ENCODE data around the gene CMTM3.
"Not testable (repeated sequence)": the region's sequence is repeated elsewhere in the genome, so short reads cannot be mapped to it uniquely, and the experiment has no call there.

The CMTM3 gene

DNA sequence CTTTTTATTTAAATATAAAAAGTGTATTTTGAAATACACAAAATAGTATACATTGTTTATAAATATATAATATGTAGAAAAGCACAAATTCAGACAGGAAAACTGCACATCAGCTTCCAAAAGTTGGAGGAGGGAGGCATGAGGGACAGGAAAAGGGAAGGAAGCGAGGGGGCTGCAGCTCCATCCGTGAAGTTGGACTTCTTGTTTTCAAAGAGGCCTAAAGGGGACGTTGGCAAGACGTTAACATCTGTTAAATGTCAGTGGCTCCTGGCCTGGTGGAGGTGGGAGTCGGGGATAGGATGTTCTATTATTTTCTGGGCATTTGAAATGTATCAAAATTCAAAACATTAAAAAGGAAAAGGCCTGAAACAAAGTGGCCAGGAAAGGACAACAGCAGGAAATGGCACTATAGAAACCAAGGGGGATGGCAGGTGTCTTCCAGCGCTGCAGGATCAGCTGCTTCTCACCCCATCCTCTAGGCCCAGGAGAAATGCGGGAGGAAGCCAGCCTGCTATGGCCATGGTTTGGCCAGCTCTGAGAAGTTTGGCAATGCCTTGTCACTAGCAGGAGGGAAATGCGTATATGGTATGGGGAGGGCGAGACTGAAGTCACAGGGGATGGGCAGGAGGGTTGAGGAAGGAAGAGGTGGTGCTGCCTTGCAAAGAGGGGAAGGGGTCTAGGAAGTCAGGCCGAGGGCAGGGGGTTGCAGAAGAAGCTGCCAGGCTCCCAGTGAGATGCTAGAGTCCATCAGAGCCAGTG is 18.8 kb upstream of the CMTM3 start:
- no peak for DNase-seq

DNA sequence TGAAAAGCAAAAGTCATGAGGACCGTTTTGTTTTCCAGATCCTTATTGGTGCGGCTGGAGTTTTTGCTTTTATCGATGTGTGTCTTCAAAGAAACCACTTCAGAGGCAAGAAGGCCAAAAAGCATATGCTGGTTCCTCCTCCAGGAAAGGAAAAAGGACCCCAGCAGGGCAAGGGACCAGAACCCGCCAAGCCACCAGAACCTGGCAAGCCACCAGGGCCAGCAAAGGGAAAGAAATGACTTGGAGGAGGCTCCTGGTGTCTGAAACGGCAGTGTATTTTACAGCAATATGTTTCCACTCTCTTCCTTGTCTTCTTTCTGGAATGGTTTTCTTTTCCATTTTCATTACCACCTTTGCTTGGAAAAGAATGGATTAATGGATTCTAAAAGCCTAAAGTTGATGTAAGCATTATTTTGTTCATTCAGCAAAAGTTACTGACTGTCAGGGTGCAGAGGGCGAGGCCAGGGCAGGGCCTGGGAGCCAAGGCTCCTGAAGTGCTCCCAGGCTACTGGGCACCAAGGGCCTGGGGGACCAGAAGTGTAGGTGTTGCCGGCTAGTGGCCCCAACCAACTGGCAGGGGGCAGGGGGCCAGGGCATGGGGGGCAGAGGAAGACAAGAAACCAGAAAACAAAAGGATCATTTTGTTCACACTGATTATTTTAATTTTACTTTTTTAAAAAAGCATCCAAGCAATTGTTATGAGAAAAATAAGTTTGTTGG is 16.5 kb upstream of the CMTM3 start:
- no peak for DNase-seq

DNA sequence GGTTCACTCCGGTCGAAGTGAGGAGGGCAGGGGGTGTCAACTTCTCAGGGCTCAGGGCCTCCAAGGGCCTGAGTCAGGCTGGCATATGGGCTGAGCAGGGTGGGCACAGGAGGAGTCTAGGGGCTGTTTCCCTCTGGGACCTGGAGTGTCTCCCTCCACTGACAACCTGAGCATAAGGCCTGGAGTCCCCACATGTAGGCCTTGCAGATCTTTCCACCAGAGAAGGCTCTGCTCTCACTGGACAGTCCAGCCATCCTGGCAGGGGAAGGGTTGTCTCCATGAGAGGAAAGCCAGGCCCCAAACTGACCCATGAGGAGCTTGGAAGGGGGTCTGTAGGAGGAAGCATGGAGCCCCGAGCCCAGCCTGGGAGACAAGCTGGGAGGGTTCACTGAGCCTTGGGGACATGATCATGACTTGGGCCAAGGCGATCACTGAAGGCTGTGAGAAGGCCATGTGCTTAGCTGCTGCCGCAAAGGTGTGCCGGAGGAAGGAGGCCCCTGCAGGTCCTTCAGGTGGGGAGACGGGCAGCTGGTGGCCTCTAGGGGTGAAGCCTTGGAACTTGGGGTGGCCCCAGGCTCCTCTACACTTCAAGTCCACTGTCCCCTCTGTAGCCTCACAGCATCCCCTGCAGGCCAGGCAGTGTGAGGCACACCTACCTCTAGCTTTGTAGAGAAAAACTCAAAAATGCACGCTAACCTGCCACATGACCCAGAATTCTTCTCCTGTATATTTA is 15.4 kb upstream of the CMTM3 start:
- DNase-seq, result no peak

DNA sequence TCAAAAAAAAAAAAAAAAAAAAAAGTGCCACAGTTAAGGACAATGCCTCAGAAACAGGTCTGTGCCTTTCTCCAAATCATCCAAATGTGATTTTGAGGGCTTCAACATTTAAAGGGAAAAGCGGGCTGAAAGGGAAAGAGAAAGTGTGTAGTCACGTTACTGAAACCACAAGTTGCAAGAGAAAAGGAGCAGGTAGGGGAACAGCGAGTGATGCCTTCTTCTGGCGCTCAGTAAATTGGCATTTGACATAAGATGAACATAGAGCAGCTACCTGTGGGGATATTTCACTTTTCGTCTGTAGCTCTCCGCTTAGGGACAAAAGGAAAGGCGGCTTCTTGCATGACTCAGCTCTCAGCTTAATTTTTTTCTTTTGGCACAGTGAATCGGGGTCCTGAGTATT is 14.2 kb upstream of the CMTM3 start:
- DNase-seq, result no peak

DNA sequence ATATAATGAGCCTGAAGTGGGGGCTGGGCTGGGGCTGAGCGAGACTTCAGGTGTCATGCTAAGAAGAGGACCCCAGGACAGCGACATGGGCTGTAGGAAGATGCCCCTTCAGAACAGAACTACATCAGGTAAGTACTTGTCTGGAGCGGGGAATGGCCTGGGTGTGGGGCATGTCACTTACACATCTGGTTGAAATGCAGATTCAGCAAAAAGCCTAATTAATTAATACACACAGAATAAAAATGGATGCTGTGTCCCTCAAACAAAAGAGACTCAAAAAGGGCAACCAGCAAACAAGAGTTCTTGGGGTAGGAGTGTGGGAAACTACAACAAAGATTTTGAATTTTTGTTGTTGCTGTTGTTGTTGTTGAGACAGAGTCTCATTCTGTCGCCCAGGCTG is 13.5 kb upstream of the CMTM3 start:
- DNase-seq, result no peak

DNA sequence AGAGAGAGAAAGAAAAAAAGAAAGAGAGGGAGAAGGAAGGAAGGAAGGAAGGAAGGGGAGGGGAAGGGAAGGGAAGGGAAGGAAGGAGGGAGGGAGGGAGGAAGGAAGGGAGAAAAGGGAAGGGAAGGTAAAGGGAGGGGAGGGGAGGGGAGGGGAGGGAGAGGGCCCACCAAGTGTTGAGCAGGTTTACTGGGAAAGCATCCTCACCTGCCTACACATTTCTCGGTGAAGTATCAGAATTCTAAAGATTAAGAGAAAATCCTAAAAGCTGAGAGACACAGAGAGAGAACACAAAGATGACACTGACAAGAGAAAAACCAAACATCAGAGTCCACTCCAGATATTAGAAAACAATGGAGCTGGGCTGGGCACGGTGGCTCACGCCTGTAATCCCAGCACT is 12.3 kb upstream of the CMTM3 start:
- no peak for DNase-seq

DNA sequence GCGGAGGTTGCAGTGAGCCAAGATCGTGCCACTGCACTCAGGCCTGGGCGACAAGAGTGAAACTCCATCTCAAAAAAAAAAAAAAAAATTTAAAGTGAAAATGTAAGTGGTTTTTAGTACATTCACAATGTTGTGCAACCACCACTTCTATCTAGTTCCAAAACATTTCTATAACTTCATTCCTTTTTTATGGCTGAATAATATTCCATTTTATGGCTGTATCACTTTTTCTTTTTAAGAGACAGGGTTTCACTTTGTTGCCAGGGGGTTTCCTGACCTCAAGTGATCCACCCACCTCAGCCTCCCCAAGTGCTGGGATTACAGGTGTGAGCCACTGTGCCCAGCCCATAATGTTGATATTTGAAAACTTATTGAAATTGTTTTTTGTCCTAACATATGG is 11.7 kb upstream of the CMTM3 start:
- DNase-seq, result no peak

DNA sequence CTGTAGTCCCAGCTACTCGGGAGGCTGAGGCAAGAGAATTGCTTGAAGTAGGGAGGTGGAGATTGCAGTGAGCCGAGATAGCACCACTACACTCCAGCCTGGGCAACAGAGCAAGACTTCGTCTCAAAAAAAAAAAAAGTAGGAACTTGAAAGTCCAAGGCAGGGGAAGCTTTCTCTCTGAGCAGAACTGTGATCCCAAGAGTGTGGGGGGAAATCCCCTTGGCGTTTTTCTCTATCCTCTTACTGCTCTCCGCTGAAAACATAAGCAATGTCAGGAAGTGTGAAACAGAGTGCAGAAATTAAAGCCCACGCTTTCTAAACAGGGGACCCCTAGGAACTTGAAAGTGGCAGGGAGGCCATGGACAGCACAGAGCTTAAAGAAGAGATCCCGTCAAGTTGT is 9.8 kb upstream of the CMTM3 start:
- DNase-seq, result no peak

DNA sequence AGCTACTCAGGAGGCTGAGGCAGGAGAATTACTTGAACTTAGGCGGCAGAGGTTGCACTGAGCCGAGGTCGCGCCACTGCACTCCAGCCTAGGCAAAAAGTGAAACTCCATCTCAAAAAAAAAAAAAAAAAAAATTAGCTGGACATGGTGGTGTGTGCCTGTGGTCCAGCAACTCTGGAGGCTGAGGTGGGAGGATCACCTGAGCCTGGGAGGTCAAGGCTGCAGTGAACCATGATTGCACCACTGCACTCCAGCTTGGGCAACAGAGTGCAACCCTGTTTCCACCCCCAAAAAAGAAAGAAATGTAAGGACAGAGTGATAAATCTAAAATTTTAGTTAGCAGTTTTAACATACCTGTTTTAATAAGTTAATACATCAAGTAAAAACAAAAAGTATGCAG is 7.9 kb upstream of the CMTM3 start:
- DNase-seq, result not testable (repeated sequence)

DNA sequence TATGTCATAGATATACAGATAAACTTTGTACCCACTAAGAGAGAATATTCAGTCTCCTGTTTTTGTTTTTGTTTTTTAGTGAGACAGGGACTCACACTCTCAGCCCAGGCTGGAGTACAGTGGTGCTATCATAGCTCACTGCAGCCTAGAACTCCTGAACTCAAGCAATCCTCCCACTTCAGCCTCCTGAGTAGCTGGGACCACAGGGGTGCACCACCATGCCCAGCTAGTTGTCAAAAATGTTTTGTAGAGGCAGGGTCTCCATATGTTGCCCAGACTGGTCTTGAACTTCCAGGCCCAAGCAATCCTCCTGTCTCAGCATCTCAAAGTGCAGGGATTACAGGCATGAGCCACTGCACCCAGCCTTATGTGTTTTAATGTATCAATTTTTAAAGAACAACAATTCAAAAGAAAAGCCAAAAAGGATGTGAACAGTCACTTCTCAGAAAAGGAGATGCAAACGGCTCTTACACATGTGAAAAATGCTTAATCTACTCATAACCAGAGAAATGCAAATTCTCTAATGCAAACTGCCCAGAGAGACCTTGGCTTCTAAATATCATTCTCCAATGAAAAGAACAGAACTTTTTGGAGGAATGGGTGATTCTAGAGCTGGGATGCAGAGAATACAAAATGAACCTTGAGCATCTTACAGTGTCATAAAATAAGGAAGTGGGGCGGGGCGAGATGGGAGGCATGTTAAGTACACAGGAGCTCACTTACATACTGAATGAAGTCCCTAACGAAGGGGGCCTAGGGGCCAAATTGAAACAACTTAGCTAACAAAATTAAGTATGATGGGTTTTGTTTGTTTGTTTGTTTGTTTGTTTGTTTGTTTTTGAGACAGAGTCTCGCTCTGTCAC is 7.3 kb upstream of the CMTM3 start:
- no peak for DNase-seq

DNA sequence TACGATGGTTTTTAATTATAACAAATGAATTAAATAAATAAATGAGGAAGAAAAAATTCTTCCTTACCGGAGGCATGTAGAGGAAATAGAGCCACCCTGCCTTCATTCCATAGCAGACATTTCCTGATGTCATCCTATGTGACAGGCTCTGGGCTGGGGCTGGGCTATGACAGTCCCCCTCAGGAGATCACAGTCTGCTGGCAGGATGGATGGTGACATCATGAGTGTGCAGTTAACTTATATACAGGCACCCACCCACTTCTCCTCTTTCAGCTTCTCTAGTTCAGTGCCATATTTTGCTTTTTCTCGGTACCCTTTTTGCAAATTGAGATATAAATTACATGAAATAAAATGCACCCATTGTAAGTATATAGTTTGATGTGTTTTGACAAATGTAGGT is 6.4 kb upstream of the CMTM3 start:
- no peak for DNase-seq

DNA sequence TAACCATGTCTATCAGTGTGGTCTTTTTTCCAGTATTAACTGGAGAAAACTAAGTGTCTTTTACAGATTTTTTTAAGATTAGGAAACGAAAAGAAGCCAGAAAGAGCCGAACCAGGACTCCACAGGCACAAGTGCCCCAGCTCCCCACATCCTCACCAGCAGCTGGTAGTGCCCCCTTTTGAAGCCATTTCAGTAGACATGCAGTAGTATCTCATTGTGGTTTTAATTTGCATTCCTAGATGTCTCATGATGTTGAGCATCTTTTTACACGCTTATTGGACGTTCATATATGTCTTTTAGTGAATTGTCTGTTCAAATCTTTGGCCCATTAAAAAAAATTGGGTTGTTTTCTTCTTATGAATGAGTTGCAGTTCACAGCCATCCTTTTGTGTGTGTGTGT is 4.8 kb upstream of the CMTM3 start:
- DNase-seq, result no peak

DNA sequence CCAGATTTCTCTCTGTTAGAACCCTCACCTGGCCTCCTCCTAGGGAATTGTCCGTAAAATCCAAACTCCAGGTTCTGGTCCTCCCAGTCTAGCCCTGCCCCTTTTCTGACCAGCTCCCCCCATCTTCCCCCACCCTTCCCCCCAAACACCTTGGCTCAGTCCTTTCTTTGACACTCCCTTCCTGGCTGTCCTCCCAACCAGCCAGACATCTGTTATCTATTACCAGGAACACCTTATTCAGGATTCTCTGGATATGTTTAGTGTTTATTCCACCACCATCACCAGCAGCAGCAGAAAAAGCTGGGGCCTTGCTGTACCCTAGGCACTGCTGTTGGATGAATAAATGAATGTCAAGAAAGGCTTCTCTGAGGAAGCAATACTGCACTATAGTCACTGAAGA is 4.0 kb upstream of the CMTM3 start:
- no peak for DNase-seq

DNA sequence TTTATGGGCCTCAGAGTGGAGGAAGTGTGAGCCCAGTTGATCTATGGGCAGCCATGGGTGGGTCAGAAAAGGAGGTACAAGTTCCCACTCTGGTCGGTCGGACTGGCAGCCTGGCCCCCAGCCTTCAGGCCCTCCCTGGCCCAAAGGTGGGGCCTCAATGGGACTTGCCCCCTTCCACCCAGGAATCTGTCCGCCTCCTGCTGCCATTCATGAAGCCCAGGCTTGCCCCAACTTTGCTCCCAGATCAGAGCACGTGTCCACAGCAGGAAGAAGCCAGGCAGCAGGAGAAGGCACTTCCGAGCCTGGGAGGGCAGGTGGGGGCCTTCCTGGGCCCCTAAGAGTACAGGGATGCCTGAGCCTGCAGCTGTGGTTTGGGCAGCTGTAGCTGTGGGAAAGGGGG is 3.0 kb upstream of the CMTM3 start:
- no peak for DNase-seq

DNA sequence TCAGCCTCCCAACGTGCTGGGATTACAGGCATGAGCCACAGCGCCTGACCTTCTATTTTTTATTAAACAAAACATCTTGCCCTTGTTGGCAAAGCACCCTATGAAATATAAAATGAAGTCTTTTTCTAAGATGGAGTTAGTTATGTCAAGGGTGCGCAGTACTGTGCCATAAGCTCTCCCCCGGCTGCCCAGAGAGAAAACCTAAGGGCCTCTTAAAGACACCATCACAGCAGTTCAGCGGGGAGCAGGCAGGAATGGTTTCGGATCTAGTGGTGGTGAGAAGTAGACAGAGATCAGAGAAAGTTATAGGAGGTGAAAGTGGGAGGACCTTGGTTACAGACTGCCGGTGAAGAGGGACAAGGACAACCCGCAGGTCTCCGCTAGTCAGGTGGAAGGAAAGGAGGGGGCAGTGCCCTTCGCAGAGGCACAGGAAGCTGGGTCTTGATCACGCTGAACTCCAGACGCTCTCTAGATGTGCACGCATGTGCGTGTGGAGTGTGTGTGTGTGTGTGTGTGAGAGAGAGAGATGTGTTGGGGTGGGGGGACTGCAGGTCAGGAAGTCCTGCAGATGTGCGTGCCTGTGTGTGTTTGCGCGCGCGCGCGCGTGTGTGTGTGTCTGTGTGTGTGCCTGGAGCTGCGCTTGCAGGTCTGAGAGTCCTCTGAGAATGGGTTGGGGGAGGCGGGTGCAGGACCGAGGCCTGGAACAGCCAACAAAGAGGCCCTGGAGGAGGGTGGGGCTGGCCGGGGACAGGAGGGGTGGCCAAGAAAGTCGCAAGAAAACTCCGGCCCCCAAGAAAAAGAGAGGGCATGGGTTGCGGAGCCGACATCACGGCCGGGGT is 748 bp upstream of the CMTM3 start:
- no peak for DNase-seq

DNA sequence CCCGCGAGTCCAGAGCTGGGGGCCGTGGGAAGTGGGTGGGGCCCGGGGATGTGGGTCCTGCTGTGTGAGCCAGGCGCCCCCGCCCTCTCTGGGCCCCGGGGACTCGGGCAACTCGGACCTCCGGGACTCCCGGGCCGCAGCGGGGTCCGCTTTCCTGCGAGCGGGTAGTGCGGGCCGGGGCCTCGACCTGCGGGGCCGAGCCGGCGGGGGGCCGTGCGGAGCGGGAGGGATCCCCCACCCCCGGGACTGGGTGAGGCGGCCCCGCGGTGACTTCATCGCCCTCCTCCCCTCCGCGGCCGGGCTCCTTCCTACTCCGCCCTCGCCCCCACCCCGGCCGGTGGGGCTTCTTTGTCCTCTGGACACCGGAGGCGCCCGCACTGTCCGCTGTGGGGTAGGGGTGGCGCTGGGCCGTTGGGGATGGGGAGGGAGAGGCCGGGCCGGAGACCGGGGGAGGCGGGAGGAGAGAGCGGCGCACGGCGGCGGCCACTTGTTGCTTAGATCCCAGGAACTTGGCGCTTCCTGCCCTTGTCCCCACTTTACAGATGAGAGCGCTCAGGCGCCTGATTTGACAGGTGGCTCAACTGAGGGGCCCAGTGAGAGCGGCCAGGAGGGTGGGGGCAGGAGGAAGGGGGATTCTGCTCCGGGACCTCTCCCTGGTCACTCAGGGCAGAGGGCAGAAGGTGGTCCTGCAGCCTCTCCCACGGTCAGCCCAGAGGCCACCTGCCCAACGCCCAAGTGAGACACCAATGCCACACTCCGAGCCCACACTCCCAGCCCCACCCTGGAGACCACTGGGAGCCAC is 874 bp downstream of the CMTM3 start:
- DNase-seq, result no peak

DNA sequence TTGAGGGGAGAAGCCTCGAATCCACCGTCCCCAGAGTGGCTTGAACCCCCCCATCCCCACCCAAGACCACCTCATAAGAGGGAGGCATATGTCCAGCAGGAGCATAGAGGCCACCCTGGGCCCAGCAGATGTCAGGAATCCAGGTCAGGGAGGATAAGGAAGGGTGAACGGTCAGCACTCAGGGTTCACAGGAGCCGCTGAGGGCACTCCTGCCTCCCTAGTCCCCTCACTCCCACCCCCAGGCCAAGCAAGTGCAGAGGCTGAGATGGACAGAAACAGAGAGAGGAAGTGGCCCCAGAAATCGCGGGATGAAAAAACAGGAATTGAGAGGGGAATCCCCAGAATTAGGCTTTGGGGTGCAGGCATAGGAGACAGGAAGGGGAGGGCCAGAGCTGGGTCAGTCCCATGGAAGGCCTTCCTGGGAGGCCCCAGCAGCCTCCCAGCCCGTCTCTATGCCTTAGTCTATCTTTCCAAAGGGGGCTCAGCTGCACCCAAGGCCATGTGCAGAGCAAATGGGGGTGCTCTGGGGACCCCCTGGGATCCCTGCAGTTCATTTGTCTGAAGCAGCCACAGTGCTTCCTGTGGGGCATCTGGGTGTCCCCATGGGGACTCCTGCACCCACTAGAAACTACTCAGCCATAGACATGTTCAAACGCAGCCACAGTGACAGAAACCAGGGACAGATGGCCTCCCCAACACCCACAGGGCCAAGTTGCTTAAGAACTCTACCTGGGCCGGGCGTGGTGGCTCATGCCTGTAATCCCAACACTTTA is 1.7 kb downstream of the CMTM3 start:
- DNase-seq, result no peak

DNA sequence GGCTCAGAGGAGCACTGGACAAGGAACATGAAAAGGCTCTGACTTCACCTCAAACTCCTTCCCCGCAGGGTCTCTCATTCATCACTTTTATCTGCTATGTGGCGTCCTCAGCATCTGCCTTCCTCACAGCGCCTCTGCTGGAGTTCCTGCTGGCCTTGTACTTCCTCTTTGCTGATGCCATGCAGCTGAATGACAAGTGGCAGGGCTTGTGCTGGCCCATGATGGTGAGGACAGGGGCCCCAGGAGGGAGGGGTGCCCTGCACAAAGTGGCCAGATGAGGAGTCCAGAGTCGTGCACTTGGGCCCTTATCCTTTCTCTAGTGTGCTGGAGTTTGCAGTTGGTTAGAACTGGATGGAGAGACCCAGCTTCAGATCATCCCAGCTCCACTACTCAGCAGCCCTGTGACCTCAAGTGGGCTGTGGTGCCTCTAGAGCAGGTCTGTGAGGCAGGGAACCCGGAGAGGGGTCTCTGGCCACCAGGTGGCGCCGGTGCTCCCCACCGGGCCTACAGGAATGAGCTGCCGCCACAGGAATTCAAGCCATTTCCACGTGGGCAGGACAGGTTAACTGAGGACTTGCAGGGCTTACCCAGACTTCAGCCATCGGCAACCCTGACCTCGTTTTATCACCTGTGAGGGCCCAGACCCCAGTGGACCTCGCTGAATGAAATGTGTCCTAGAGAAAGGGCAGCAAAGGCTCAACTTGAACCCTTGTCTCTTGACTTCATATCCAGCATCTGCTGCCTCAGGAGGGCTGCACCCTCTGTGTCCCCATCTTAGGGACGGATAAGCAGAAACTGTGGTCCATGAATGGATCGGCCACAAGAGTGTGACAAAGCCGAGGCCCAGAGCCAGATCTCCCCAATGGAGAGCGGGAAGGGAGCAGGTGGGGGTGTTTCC is 4.0 kb downstream of the CMTM3 start:
- no peak for DNase-seq

DNA sequence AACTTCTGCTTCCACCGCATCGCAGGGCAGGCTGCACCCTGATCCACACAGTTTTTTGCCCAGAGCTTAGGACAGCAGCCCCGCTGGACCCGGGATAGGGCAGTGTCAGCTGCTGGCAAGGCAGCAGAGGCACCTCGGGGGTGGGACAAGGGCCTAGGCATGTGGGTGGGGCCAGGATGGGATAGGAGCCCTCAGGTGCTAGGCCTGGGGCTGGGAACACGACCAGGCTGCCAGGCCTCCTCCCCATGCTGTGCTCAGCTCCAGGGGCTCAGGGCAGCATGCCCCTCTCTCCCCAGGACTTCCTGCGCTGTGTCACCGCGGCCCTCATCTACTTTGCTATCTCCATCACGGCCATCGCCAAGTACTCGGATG is 4.6 kb downstream of the CMTM3 start:
- no peak for DNase-seq

Measured in cortex of kidney (tissue), 1 donor.